ENCODE measurements around the gene TP53TG5.

The TP53TG5 gene

GRCh38 chr20:45345104-45345936 lies 32.8 kb downstream of the TP53TG5 start:
- DNase-seq, result no peak

GRCh38 chr20:45344168-45344860 lies 33.8 kb downstream of the TP53TG5 start:
- no peak for DNase-seq

DNA sequence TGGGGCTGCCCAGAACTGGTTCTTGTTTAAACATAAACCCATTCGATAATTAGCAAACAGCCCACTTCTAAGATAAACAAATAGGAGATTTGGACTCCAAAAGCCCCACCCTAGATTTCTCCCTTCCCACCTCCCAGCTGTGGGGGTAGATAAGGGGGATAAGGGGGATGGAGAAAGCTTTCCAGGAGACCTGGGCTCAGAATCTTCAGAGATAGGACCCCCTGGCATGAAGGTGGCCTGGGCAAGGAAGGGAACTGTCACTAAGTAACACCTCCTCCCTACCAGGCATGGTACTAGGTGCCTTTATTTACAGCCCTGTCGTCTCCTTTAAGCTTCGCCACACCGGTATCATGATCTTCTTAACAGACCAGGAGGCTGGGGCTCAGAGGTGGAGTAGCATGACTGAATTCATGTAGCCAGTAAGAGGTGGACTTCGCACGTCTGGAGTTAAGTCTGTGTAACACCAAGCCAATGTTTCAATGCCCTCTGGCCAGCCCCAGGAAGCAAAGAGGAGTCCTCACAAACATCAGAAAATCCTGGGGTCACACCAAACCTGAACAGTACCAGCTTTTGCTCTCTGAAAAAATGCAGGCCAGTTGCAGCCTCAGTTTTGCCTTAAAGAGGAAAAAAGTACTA lies 34.5 kb downstream of the TP53TG5 start:
- no peak for DNase-seq

- no peak for DNase-seq
These were observed 35.1 kb downstream of the TP53TG5 start for GRCh38 chr20:45342855-45343531.

GRCh38 chr20:45341939-45342854 lies 35.9 kb downstream of the TP53TG5 start:
- no peak for DNase-seq

GRCh38 chr20:45341579-45341938 lies 36.6 kb downstream of the TP53TG5 start:
- no peak for DNase-seq

DNA sequence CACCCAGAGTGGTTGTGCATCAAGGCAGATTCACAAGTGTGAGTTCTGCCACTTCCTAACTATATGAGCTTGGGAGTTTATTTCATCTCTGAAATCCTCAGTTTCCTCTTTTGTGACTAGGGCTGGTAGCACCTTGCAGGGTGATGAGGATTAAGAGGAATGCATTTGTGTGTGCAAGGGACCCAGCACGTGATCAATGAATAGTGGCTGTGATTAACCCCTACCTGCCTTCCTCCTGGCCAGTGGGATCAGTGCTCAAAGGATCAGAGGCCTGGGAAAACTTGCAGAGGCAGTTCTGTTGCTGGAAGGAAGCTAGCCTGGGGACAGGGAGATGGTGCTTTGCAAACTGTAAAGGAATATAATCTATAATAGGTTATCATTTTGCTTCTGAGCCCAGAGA lies 37.2 kb downstream of the TP53TG5 start:
- no peak for DNase-seq

DNA sequence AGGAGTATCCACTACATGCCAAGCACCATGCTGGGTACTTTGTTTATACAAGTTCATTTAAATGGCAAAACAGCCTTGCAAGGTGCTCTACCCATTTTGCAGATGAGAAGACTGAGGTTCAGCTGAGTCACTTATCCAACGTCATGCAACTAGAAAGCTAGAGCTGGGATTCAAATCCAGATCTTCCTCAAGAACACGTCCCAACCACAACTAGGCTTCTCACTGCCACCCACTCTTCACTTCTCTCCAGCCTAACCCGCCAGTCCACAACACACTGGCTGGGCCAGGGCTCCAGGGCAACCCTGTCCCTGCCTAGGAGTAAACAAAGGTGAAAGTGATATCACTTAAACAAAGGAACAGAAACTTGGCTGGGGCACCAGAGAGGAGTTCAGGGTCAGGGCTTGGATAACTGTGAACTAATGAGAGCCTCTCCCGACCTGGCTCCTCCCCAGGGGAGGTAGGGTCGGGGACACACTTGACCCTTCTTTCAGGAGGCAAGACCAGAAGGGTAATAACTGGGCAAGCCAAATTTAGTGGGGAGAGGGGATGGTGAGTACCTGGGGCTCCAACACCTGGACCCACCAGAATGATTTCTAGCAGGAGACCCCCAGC lies 37.8 kb downstream of the TP53TG5 start:
- no peak for DNase-seq

DNA sequence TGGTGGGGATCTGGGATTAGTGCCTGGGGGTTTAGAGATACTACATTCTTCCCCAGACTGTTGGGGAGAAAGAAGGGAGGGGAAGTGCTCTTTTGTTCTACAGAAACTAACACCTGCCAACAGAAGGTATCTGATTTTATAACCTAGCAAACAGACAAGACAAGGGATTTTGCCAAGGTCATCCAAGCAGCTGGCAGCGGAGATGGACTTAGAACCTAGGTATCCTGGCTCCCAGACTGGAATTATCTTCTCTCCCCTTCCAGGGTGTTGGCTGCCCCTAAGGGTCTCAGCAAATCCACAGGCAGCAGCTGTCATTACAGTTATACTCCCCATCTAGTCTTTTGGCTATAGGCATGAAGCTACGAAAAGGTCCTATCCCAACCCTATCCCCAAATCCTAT lies 38.3 kb downstream of the TP53TG5 start:
- no peak for DNase-seq

DNA sequence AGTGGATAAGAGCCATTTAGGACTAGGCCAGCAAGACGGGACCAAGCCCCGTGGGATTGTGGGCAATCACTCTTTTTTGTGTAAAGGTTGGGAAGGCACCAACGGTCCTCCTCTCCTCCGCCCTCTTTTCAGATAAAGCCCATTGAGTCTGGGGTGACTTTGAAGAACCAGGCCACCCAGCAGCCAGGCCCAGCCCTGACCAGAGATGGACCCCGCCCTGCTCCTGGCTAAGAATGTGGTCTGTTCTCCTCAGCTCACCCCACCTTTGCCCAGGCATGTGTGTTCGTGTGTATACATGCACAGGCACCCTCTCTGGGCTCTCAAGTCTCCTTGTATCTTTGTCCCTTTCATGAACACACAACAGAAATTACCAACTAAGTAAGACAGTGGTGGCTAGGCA lies 39.0 kb downstream of the TP53TG5 start:
- DNase-seq, result no peak

DNA sequence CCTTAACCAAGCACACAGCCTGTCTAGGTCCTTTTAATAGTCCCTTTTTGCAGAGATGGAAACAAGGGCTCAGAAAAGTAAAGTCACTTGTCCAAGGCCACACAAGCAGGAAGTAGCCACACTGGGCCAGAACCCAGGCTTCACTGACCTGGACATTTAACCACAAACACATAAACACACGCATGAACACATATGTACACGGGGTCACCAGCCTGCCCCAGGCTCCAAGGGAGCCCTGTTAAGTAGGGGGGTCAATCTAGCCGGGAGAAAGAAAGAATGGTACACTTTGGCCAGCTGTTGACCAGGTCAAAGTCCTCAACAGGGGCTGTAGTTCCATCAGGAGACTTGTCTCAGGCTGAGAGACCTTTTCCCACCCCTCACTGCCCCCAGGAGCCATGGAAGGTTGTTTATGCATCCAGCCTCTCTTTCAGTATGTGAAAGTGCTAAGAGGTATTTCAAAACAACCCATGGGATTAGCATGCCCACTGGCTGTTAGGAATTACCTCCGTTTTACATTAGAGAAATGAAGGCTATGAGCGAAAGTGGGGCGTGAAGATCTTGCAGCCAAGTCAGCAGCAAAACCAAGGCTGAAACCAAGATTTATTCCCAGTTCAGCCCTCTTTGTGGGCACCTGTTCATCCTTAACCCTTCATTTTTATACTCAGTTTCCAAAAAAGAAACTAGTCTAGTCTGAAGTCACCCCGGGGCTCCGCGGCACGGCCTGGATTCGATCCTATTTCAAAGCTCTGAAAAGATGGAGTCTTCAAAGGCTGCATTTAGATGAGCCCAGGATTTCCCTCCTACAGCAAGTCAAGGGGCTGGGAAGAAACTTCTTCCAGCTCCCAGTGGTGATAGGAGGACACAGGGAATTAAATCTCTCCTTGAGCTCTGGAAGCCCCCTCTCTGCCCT lies 39.7 kb downstream of the TP53TG5 start:
- DNase-seq, result no peak

- DNase-seq, result no peak
These were observed 40.6 kb downstream of the TP53TG5 start for GRCh38 chr20:45337367-45338120.

- DNase-seq, result no peak
These were observed 41.4 kb downstream of the TP53TG5 start for GRCh38 chr20:45336530-45337366.

- DNase-seq, result no peak
These were observed 47.6 kb downstream of the TP53TG5 start for GRCh38 chr20:45330476-45330875.

DNA sequence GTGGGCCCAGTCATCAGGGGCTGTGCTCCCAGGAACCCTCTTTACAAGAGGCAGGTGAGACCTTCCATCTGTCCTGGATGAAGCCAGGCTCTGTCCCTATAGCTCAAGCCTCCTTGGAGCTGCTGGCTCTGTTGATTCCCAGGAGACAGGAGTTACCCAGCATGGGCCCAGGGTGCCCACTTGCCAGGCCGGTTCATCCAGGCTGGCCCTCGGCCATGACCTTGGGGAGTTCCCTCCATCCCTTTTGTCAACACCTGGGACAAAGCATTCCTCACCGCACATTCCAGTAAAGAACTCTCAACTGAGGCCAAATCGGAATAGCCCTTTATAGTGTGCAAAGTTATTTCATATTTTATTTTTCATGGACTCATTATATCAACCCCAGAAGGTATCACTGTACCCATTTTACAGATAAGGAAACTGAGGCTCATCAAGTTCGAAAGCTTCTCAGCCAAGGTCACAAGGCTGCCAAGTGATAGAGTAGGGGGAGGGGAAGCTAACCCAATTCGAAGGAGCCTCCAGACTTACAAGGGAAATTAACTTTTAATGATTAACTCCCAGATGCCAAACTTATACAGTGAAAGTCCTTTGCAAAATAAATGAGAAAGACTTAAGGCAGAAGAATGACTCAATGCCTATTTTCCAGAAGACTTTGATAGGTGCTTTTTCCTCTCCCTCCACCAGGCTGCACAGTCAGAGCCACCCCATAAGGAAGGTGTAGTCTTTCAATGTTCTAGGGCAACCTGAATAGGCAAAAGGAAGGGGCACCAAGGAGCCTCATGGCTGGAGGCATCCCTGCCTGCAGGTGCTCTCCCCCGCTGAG lies 48.4 kb downstream of the TP53TG5 start:
- DNase-seq, result no peak

DNA sequence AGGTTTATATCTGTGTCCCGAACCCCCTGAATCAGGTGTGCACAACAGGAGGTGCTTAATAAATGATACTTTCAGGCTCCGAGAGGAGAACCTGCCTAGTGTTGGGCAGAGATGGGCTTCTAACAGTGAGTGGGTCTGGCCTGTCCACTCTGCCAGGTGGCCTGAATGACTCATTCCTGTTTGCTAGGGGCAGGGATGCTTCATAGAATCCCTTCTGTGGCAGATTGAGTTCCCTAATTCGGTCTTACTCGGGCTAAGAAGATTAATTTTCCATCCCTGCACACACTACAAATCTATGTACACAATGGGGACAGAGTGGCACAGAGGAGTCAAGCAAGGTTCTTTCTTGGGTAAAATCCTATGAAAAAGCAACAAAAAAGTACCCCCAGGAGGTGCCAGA lies 49.7 kb downstream of the TP53TG5 start:
- no peak for DNase-seq

DNA sequence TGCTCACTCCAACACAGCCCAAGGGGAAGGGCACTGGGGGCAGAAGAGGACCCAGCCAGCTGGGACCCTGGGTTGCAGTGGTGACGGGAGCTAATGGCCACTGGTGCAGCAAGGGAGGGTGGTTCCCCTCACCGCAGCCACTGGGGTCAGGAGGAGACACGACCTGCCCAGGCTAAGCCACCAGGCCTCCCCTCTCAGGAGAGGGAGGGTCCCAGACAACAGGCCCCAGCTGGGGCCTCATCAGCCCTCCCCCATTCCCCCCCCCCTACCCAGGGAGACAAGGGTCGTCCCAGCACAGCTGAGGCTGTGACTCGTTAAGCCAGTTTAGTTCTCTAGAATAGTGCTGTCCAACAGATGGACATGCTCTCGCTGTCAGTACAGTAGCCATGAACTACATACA lies 52.8 kb downstream of the TP53TG5 start:
- DNase-seq, result no peak

DNA sequence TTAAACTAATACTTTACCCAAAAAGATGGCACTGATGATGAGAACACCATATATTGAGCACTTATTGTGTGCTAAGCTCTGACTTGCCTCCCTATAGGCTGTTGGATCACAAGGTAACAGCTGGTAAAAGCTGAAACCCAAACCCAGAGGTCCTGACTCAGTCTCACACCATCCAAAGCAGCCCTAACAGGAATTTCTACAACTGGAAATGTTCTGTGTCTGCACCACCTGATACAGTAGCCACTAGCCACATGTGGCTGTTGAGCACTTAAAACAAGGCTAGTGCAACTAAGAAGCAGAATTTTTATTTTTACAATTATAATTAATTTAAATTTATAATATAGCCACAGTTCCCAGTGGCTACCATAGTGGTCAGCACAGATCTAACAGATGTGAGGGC lies 54.4 kb downstream of the TP53TG5 start:
- no peak for DNase-seq

All from stimulated activated CD4-positive, alpha-beta T cell treated with anti-CD3 and anti-CD28 coated beads, Interleukin-12 subunit alpha, Interleukin-12 subunit beta, amount 100 ng/mL, for 4 hours (primary cell).